Epithelial cell of esophagus (primary cell): Measurements from ENCODE around the gene SEZ6L.

Experiments used
- DNase-seq: peaks from one replicate; pipeline ENCODE4 v3.0.0; 2010; ENCODE audit warnings: low read depth
- H3K4me3 ChIP-seq: 2 replicates; pipeline ENCODE4 v1.5.1; 2011; ENCODE audit warnings: mild to moderate bottlenecking, low read length, control low read depth
- TF ChIP-seq, protein P1 (sequence below): IDR thresholded peaks from 2 replicates; pipeline ENCODE4 v1.5.1; 2011; ENCODE audit warnings: low read depth, mild to moderate bottlenecking, low read length, control low read depth, inconsistent platforms; ENCODE audit not compliant: insufficient read depth; ENCODE audit errors: missing control alignments

Gene SEZ6L

GRCh38 chr22:26348810-26349526 lies 179.7 kb downstream of the SEZ6L start:
- TF ChIP-seq, protein P1, sequence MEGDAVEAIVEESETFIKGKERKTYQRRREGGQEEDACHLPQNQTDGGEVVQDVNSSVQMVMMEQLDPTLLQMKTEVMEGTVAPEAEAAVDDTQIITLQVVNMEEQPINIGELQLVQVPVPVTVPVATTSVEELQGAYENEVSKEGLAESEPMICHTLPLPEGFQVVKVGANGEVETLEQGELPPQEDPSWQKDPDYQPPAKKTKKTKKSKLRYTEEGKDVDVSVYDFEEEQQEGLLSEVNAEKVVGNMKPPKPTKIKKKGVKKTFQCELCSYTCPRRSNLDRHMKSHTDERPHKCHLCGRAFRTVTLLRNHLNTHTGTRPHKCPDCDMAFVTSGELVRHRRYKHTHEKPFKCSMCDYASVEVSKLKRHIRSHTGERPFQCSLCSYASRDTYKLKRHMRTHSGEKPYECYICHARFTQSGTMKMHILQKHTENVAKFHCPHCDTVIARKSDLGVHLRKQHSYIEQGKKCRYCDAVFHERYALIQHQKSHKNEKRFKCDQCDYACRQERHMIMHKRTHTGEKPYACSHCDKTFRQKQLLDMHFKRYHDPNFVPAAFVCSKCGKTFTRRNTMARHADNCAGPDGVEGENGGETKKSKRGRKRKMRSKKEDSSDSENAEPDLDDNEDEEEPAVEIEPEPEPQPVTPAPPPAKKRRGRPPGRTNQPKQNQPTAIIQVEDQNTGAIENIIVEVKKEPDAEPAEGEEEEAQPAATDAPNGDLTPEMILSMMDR, result no peak
- H3K4me3 ChIP-seq, result no peak overlapping the region
- DNase-seq, result no peak

DNA sequence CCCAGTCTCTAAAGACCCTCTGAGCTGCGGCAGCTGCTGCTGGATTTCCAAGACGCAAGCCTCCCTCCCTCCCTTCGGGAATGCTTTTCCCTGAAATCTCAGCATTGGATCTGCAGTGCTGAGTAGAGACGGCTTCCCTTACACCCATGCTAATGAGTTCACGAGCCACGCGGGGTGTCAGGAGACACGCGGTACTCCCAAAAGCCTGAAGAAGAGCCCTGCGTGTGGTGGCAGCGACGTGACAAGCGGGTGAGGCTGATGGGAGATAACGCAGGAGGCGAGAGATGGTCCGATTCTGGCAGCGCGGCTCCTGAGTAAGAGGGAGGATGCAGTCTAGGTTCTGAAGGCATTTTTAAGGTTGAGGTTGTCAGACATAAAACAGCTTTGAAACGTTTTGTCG lies 185.4 kb downstream of the SEZ6L start:
- no peak for DNase-seq
- TF ChIP-seq, protein P1, result no peak

DNA sequence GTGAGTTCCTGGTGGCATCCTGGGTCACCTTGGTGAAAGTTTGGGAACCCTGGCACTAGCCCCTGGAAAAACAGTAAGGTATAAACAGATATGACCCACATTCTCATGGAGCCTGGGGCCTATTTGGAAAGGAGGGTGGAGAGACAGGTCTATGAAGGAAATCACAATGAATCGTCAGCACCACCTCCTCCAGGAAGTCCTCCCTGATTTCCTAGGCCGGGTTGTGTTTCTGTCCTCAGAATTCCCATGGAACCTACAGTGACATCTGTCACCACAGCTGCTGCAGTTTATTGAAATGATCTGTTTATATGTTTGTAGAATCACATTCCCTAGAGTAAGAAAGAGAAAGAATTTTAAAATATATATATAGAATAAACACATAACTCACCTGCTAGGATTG lies 188.0 kb downstream of the SEZ6L start:
- DNase-seq, result no peak
- TF ChIP-seq, protein P1, result no peak

More for the DNA sequence above, 185.4 kb downstream of the SEZ6L start:
- H3K4me3 ChIP-seq, result no peak overlapping the region

DNA sequence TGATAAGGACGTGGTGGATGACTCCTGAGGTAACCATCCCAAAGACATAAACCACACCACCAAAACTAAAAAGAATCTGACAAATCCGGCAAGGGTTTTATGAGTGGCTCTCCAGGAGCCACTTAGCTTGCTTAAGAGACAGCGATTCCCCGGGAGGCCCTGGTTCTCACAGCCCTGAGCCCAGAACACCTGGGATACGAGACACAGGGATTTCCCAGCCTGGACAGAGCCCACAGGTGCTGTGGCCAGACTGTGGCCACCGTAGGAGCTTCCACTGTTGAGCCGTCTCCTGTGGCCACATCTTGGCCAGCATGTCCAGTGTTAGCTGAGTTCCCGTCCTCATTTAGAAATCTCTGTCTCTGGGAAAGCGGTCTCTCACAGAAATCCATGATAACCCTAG lies 188.6 kb downstream of the SEZ6L start:
- TF ChIP-seq, protein P1, result no peak
- H3K4me3 ChIP-seq, result no peak overlapping the region
- DNase-seq, result no peak

More for the DNA sequence above, 188.0 kb downstream of the SEZ6L start:
- H3K4me3 ChIP-seq, result no peak overlapping the region

- no peak for DNase-seq
- TF ChIP-seq, protein P1, result no peak
- no peak overlapping the region for H3K4me3 ChIP-seq
Observed at GRCh38 chr22:26359156-26359555, 189.9 kb downstream of the SEZ6L start.

GRCh38 chr22:26360169-26360885 lies 191.1 kb downstream of the SEZ6L start:
- peak; percentile 72 for DNase-seq
- no peak overlapping the region for H3K4me3 ChIP-seq
- TF ChIP-seq, protein P1, result peak; percentile 94

- TF ChIP-seq, protein P1, result no peak
- no peak overlapping the region for H3K4me3 ChIP-seq
- DNase-seq, result peak; percentile 4
Observed at GRCh38 chr22:26362471-26362870, 193.2 kb downstream of the SEZ6L start.
